ENCODE measurements around the gene SH3PXD2A. TPM values are rescaled to one million over a fixed set of nuclear protein-coding genes. Genes with fewer than 3 reads are reported as not detected.
A peak's percentile ranks its signal among the peaks of the same experiment; 100 is the strongest.

Gene SH3PXD2A
- total RNA-seq, 1 donor from 2014 or later = 12.4 TPM

DNA sequence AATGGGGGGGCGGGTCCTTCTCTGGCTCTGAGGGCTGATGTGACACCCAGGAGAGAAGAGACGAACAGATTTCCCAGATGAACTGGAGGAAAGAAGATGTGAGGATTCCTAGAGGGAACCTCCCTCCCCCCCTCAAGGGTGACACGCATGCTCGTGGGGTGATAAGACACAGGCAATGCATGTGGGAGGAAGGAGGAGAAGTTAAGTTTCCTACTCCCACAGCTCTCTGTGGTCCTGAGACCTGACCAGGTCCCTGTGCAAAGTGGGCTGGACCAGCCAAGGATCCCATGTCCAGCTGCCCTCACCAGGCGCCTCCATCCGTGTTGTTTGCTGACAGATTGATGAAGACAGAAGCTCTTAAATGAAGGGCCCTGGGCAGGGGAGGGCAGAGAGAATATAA lies 112.6 kb downstream of the SH3PXD2A start:
- TF ChIP-seq, protein P1, sequence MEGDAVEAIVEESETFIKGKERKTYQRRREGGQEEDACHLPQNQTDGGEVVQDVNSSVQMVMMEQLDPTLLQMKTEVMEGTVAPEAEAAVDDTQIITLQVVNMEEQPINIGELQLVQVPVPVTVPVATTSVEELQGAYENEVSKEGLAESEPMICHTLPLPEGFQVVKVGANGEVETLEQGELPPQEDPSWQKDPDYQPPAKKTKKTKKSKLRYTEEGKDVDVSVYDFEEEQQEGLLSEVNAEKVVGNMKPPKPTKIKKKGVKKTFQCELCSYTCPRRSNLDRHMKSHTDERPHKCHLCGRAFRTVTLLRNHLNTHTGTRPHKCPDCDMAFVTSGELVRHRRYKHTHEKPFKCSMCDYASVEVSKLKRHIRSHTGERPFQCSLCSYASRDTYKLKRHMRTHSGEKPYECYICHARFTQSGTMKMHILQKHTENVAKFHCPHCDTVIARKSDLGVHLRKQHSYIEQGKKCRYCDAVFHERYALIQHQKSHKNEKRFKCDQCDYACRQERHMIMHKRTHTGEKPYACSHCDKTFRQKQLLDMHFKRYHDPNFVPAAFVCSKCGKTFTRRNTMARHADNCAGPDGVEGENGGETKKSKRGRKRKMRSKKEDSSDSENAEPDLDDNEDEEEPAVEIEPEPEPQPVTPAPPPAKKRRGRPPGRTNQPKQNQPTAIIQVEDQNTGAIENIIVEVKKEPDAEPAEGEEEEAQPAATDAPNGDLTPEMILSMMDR (IDR thresholded peaks at IDR 0.05; ENCODE audit: insufficient read depth, low read length, severe bottlenecking) = no peak

DNA sequence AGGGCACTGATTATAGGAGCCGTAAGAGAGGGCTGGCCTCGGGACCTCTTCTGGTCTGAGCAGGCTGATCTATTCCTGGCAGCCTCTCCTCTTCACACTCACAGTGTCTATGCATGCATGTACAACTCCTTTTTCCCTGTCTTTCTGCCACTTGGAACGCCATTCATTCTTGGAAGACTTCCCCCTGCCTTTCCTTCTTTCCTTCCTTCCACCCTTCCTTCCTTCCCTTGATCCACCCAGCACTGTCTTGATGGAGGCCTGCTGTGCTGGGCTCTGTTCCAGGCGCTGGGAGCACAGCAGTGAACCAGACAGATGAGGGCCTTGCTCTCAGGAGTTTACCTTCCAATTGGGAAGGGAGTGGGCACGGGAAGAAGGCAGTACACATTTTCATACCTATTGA lies 114.8 kb downstream of the SH3PXD2A start:
- Histone ChIP-seq H3K36me3 (ENCODE audit: control insufficient read depth, insufficient read depth, low read length) (peaks cover 4% of the 10 kb centered on the region), H3K4me3 (ENCODE audit: low read depth, low read length) (no peak overlapping the region), H3K27me3 (ENCODE audit: control insufficient read depth, insufficient read depth, low read length) (no peaks in the 10 kb centered on the region)
- TF ChIP-seq, protein P1 (IDR thresholded peaks at IDR 0.05; ENCODE audit: insufficient read depth, low read length, severe bottlenecking) = no peak
- DNase-seq (ENCODE audit: low read depth) = no peak
- FAIRE-seq = no peak

More for the DNA sequence above, 112.6 kb downstream of the SH3PXD2A start:
- no peak overlapping the region for H3K4me3 ChIP-seq (ENCODE audit: low read depth, low read length)
- FAIRE-seq (no peak), DNase-seq (ENCODE audit: low read depth) (no peak)
- H3K27me3 ChIP-seq (ENCODE audit: control insufficient read depth, insufficient read depth, low read length) = no peaks in the 10 kb centered on the region
- peaks cover 3% of the 10 kb centered on the region for H3K36me3 ChIP-seq (ENCODE audit: control insufficient read depth, insufficient read depth, low read length)

DNA sequence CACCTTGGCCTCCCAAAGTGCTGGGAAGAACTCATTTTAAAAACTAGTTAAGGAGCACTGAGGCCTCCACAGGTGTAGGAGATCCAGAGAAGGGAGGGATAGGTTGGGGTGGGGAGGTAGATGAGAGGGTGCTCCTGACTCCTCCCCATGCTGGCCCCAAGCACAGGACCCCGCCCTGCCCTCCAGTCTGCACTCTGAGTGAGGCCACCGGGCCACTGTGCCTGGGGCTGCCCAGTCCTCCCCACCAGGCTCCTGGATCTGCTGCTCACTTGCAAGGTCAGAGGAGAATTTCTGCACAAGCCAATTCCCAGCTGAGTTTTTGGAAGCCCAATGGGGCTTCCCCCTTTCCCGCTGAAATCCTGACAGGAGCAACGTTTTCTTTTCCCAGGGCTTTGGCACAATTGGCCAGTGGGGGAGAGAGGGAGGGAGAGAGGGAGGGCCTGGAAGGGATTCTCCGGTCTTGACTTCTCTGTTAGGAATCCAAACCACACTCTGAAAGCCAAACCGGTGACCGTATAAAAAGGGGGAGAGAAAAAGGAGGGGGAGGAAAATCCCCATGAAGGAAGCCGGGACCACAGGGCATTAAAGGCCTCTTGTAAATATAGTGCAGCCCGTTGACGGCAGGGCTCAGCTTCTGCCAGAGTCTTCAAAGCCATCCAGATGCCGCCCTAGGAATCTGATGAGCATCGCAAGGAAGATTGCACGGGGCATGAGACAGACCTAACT lies 116.2 kb downstream of the SH3PXD2A start:
- DNase-seq (ENCODE audit: low read depth) = peak; percentile 64
- no peak for FAIRE-seq
- TF ChIP-seq, protein P1 (IDR thresholded peaks at IDR 0.05; ENCODE audit: insufficient read depth, low read length, severe bottlenecking) = no peak
- Histone ChIP-seq H3K27me3 (ENCODE audit: control insufficient read depth, insufficient read depth, low read length) (no peaks in the 10 kb centered on the region), H3K36me3 (ENCODE audit: control insufficient read depth, insufficient read depth, low read length) (peaks cover 7% of the 10 kb centered on the region), H3K4me3 (ENCODE audit: low read depth, low read length) (no peak overlapping the region)

DNA sequence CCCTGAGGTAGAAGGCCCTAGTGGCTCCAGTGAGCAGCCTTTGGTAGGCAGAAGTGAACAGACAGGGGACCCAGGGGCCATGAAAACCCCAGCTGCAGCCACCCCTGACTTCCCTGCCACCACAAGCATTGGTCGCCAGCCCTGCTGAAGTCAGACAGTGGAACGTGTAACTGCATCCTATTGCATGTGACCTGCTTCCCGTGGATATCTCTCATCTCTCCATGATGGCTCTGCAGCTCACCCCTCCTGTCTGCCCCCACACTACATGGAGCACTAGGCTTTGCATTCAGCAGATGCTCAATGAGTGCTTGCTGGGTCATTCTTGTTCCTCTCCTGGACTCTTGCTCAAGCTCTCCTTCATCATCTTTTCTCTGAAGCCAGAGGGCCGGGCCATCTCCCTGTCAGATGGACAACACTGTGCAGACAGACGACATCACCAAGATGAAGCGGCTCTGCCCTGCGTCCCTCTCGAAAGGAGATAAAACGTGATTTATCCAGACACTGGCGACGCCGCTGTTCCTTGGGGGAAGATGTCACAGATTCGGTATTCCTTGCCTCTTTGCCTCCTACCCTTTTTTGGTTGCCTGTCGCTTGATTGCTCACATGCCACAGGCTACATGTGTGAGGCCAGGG lies 117.5 kb downstream of the SH3PXD2A start:
- H3K27me3 ChIP-seq (ENCODE audit: control insufficient read depth, insufficient read depth, low read length) = no peaks in the 10 kb centered on the region
- H3K4me3 ChIP-seq (ENCODE audit: low read depth, low read length) = no peak overlapping the region
- DNase-seq (ENCODE audit: low read depth) (no peak), FAIRE-seq (no peak)
- TF ChIP-seq, protein P1 (IDR thresholded peaks at IDR 0.05; ENCODE audit: insufficient read depth, low read length, severe bottlenecking) = no peak
- H3K36me3 ChIP-seq (ENCODE audit: control insufficient read depth, insufficient read depth, low read length) = peaks cover 6% of the 10 kb centered on the region

DNA sequence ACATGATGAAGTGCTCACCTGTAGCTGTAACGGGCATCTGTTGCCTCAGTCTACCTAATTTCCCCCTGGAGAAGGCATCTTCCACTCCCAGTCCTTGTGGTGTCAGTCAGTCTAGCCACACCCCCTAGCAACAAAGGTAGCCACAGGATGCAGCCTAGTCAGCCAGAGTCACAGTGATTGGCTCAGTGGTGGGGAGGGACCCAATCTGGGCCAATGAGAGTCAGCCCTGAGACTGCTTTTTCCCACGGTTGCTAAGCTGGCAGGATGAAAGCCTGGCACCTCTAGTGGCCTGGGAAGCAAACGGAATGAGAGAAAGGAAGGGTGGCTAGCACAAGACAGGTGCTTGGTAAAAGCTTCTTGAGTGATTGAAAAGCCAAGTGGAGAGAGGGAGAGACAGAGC lies 118.6 kb downstream of the SH3PXD2A start:
- DNase-seq (ENCODE audit: low read depth) (peak; percentile 86), FAIRE-seq (no peak)
- TF ChIP-seq, protein P1 (IDR thresholded peaks at IDR 0.05; ENCODE audit: insufficient read depth, low read length, severe bottlenecking) = peak; percentile 25
- Histone ChIP-seq H3K36me3 (ENCODE audit: control insufficient read depth, insufficient read depth, low read length) (peaks cover 10% of the 10 kb centered on the region), H3K27me3 (ENCODE audit: control insufficient read depth, insufficient read depth, low read length) (no peaks in the 10 kb centered on the region), H3K4me3 (ENCODE audit: low read depth, low read length) (no peak overlapping the region)
